K562 (cell line): ENCODE data around the gene BTBD16. TPM values are rescaled to one million over a fixed set of nuclear protein-coding genes. Genes with fewer than 3 reads are reported as not detected.

Experiments used
- ATAC-seq: fragments of 200-7000 bp; cut with Tn5 transposase; 3 replicates; pipeline ENCODE4 v1.9.1; 2020; ENCODE audit warnings: moderate library complexity
- BruUV-seq: library from RNA; stranded (reverse); fragments of 400-500 nt; replicated peaks from 2 replicates; lab custom pipeline; 2021; lab: Mats Ljungman, UMichigan
- CTCF ChIA-PET: fragments of 300-600 bp; formaldehyde crosslinking; extraction: SDS; loops from one replicate; lab custom pipeline; 2021; ENCODE audit warnings: low intra/inter-chr PET ratio; lab: Yijun Ruan, JAX
- POLR2A ChIA-PET: fragments of 300-600, 350-650 bp; sonication (Branson Sonifier 250); formaldehyde crosslinking; extraction: SDS; loops from one replicate; lab custom pipeline; 2021; ENCODE audit warnings: antibody characterized with exemption, inconsistent platforms; lab: Yijun Ruan, JAX
- DNase-seq, 4 experiments: peaks; one replicate each; pipeline versions ENCODE4 v3.0.0 to v3.0.0-alpha.2; 2011 to 2018; ENCODE audit warnings: low spot score in 3 of 4, mixed read lengths in 3 of 4; ENCODE audit errors: extremely low read depth in 1 of 4
- FAIRE-seq: peaks from 2 replicates; lab custom pipeline; 2011; peaks lifted over from hg19 to GRCh38; lab: Jason Lieb, UNC
- H2AFZ ChIP-seq: 2 replicates; pipeline ENCODE4 v1.6.0; 2011; ENCODE audit warnings: low read depth, low read length, control low read depth, inconsistent platforms
- H3K27ac ChIP-seq: fragments of 200-600 bp; 3 replicates; pipeline ENCODE4 v1.8.0; 2011; ENCODE audit warnings: low read depth, mild to moderate bottlenecking, control low read depth, inconsistent platforms, low read length, moderate library complexity, mixed read lengths; ENCODE audit errors: extremely low read depth
- H3K27me3 ChIP-seq, 2 experiments: fragments of 300-600 bp in 1 of 2; 2 replicates in 1 of 2; 3 replicates in 1 of 2; pipeline versions ENCODE4 v1.6.0 to v1.8.0; 2011; ENCODE audit warnings: inconsistent platforms in 2 of 2, low read length in 2 of 2, mild to moderate bottlenecking in 1 of 2, mixed read lengths in 1 of 2, moderate library complexity in 1 of 2; ENCODE audit not compliant: control insufficient read depth in 2 of 2, insufficient read depth in 2 of 2
- H3K36me3 ChIP-seq: fragments of 300-600 bp; 3 replicates; pipeline ENCODE4 v1.8.0; 2011; ENCODE audit warnings: mild to moderate bottlenecking, low read length, inconsistent platforms; ENCODE audit not compliant: control insufficient read depth, insufficient read depth
- H3K4me1 ChIP-seq, 2 experiments: fragments of 200-600 bp in 1 of 2; replicated peaks in 1 of 2; 2 replicates in 1 of 2; 3 replicates in 1 of 2; pipeline versions ENCODE4 v1.5.1 to v1.8.0; 2011; ENCODE audit warnings: inconsistent platforms in 2 of 2, low read length in 2 of 2, mild to moderate bottlenecking in 1 of 2, mixed read lengths in 1 of 2, moderate library complexity in 1 of 2; ENCODE audit not compliant: control insufficient read depth in 2 of 2, insufficient read depth in 2 of 2
- H3K4me2 ChIP-seq: 2 replicates; pipeline ENCODE4 v1.6.1; 2011; ENCODE audit warnings: low read length, control low read depth, inconsistent platforms, mixed read lengths; ENCODE audit not compliant: insufficient read depth
- H3K4me3 ChIP-seq: fragments of 200-600 bp; sonication (generic), shearing (Covaris generic); 2 replicates; pipeline ENCODE4 v1.5.1; 2016; ENCODE audit warnings: control low read depth, inconsistent platforms
- H3K79me2 ChIP-seq: fragments of 200-600 bp; 3 replicates; pipeline ENCODE4 v1.8.0; 2011; ENCODE audit warnings: low read length, inconsistent platforms; ENCODE audit not compliant: control insufficient read depth, insufficient read depth
- H3K9ac ChIP-seq, 2 experiments: 2 replicates each; pipeline versions ENCODE4 v1.6.0 to v1.6.1; 2011; ENCODE audit warnings: low read depth in 2 of 2, low read length in 2 of 2, control low read depth in 1 of 2, inconsistent platforms in 1 of 2, mild to moderate bottlenecking in 1 of 2, mixed read lengths in 1 of 2; ENCODE audit not compliant: insufficient read depth in 1 of 2
- H3K9me1 ChIP-seq: one replicate; pipeline ENCODE4 v1.6.0; 2011; ENCODE audit warnings: inconsistent platforms, mild to moderate bottlenecking, low read length, moderate library complexity; ENCODE audit not compliant: control insufficient read depth, insufficient read depth
- H3K9me3 ChIP-seq: replicated peaks from 2 replicates; pipeline ENCODE4 v1.5.1; 2011; ENCODE audit warnings: low read depth, low read length, inconsistent platforms; ENCODE audit not compliant: control insufficient read depth, insufficient read depth
- H4K20me1 ChIP-seq: replicated peaks from 2 replicates; pipeline ENCODE4 v1.6.1; 2011; ENCODE audit warnings: low read length, inconsistent platforms, mixed read lengths; ENCODE audit not compliant: control insufficient read depth, insufficient read depth
- CEBPG ChIP-seq, 3 experiments: fragments of 200-800 bp in 1 of 3; sonication (Bioruptor generic) in 1 of 3; sonication (generic) in 1 of 3; formaldehyde crosslinking in 1 of 3; IDR thresholded peaks in 2 of 3; conservative IDR thresholded peaks in 1 of 3; 2 replicates each; pipeline versions ENCODE4 v1.6.1 to v1.8.0; 2016 to 2022; ENCODE audit warnings: missing compliant biosample characterization in 2 of 3, missing genetic modification characterization in 2 of 3, mild to moderate bottlenecking in 1 of 3, missing genetic modification reagents in 1 of 3
- DIDO1 ChIP-seq: fragments of 450-650 bp; IDR thresholded peaks from 2 replicates; pipeline ENCODE4 v1.6.1; 2016; ENCODE audit warnings: low read depth, missing biosample characterization, missing genetic modification characterization
- GATA2 ChIP-seq: sonication (generic); formaldehyde crosslinking; IDR thresholded peaks from 2 replicates; pipeline ENCODE4 v1.4.0; 2020; ENCODE audit warnings: mild to moderate bottlenecking, missing genetic modification reagents
- NFIC ChIP-seq: fragments of 450-650 bp; IDR thresholded peaks from 2 replicates; pipeline ENCODE4 v1.6.1; 2017; ENCODE audit warnings: mild to moderate bottlenecking, inconsistent platforms
- OTX1 ChIP-seq: fragments of 450-650 bp; formaldehyde crosslinking; IDR thresholded peaks from 2 replicates; pipeline ENCODE4 v1.4.0; 2022; ENCODE audit warnings: mild to moderate bottlenecking
- SPI1 ChIP-seq: IDR thresholded peaks from 2 replicates; pipeline ENCODE4 v1.6.1; 2011; ENCODE audit warnings: low read depth, low read length, control low read depth, borderline replicate concordance
- ZNF197 ChIP-seq: fragments of 200-800 bp; sonication (Bioruptor generic); IDR thresholded peaks from 2 replicates; pipeline ENCODE4 v1.6.1; 2016; ENCODE audit warnings: low read depth, missing genetic modification characterization, missing compliant biosample characterization
- WGBS: fragments of 100-300 bp; shearing (Covaris generic); methylation state at CpG from one replicate; pipeline ENCODE4 v1.1.6; 2016; ENCODE audit warnings: low coverage, mixed read lengths; ENCODE audit not compliant: insufficient coverage; ENCODE audit errors: missing lambda C conversion rate; 5-methylcytosine and 5-hydroxymethylcytosine counted together
- in situ Hi-C: fragments of 300-500 bp; cut with MboI; formaldehyde crosslinking; loops from 4 replicates; pipeline ENCODE4 v1.15.0; 2018; ENCODE audit warnings: inconsistent platforms, mixed read lengths
- intact Hi-C: fragments of 100-400 bp; cut with micrococcal nuclease; formaldehyde crosslinking; loops from 2 replicates; pipeline ENCODE4 v1.14.2; 2022
- polyA plus RNA-seq, 8 experiments: library from polyadenylated mRNA; depleted of rRNA in 4 of 8; stranded (reverse) in 5 of 8; unstranded in 3 of 8; fragments of >200 nt; fragmentation: Nextera tagmentation in 2 of 8; fragmentation: Illumina TruSeq in 1 of 8; extraction: Ambion mirVana in 2 of 8; extraction: Trizol in 1 of 8; gene quantifications; 2 replicates each; pipeline versions ENCODE4 v1.2.1 to v1.2.3, GENCODE V29; 2011 to 2014; ENCODE audit warnings: inconsistent platforms in 1 of 8, missing spikeins in 1 of 8
- total RNA-seq, 7 experiments: library from RNA; depleted of rRNA in 6 of 7; stranded (reverse); fragments of >200 nt in 6 of 7; fragmentation: Illumina TruSeq in 2 of 7; extraction: Trizol in 2 of 7; gene quantifications; 2 replicates each; pipeline versions ENCODE4 v1.2.1 to v1.2.3, GENCODE V29; 2011 to 2021; ENCODE audit warnings: low replicate concordance in 1 of 7
- TF ChIP-seq, protein P1 (sequence below): fragments of 450-650 bp; IDR thresholded peaks from 2 replicates; pipeline ENCODE4 v1.7.0; 2016; ENCODE audit warnings: borderline replicate concordance

The BTBD16 gene
- total and polyA plus RNA-seq, 9 of the 15 experiments (the other 6 are each of a cell fraction or from before 2014, with no cell fraction given): 0.11 TPM; not detected in 8

DNA sequence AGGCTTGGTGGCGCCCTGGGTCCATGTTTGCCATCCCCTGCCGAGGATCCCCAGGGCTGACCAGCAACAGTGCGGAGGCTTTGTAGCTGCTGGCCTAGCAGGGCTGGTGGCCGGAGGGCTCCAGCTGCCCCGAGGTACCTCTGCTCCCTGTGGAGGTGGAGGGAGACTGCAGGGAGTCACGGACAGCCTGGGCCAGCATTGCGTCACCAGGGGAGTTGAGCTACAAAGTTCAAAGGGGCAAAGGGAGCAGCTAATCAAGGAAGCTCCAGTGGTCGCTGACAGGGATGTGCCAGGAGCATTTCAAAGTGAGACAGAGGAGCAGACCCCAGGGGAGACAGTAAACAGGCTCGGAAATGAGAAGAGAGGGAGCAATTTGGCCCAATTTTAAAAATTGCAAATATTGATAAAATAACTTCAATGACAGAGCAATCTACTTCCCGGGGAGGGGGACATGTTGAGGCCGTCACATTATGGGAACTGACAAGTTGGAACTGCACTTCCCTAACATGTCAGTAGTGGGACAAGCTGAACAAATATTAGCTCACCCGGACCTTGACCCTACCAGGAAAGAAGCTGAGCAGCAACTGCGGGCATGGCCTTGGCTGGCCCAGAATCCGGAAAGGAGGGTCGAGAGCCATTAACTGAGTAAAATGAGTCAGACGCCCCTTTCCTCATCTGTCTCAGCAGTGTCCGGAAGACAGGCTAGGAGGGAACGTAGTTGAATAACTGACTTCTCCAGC, 39.4 kb downstream of the BTBD16 start (continued):
- TF ChIP-seq CEBPG (CRISPR knock-in tag; IDR thresholded peaks at IDR 0.05) (peak; percentile 37), CEBPG (tag; conservative IDR thresholded peaks at IDR 0.05 in 1 of 2, IDR thresholded peaks at IDR 0.05 in 1 of 2) (0 out of 4 replicates have a peak, but pooled peaks of 1 of the 2 experiments have one; percentile 28), SPI1 (0 out of 2 replicates have a peak, but pooled peaks have one; percentile 2)

DNA sequence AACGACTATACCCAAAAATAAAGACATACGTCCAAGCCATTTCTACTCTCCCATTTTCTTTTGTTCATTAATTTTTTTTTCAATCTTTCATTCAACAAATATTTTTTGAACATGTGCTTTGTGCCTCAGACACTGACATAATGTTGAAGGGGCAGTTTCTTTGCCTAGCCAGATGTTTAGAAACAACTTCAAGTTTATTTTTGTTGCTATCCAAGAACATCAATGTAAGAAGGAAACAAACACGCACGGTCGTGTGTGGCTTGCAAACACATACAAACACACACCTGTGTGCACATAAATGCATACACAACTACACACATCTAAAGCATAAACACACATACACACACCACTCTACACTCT, 39.9 kb downstream of the BTBD16 start:
- ATAC-seq (no peak), DNase-seq (no peak), FAIRE-seq (no peak)
- no peaks in the 10 kb centered on the region for H3K9me3 ChIP-seq
- POLR2A ChIA-PET: interaction anchor here (0.7 to 1.2 kb wide), 2 partner anchors 12 to 155 kb away, joined by 3 to 6 read pairs; no protein-coding TSS in a partner anchor
- no peak overlapping the region for H2AFZ ChIP-seq
- WGBS: 2% methylated on average over 5 of the region's 5 CpGs
- no peak for TF ChIP-seq NFIC
- TF ChIP-seq GATA2 (CRISPR knock-in tag): no peak
- no peak for TF ChIP-seq OTX1 (CRISPR knock-in tag)
- TF ChIP-seq ZNF197 (CRISPR knock-in tag): no peak
- no peak for TF ChIP-seq DIDO1 (tag)
- TF ChIP-seq, protein P1, sequence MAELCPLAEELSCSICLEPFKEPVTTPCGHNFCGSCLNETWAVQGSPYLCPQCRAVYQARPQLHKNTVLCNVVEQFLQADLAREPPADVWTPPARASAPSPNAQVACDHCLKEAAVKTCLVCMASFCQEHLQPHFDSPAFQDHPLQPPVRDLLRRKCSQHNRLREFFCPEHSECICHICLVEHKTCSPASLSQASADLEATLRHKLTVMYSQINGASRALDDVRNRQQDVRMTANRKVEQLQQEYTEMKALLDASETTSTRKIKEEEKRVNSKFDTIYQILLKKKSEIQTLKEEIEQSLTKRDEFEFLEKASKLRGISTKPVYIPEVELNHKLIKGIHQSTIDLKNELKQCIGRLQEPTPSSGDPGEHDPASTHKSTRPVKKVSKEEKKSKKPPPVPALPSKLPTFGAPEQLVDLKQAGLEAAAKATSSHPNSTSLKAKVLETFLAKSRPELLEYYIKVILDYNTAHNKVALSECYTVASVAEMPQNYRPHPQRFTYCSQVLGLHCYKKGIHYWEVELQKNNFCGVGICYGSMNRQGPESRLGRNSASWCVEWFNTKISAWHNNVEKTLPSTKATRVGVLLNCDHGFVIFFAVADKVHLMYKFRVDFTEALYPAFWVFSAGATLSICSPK: no peak
- peaks cover 0 to 3% of the 10 kb centered on the region in 2 experiments; a peak in 2 of 5 replicates for H3K4me1 ChIP-seq
- BruUV-seq: no TSS peak
- H3K36me3 ChIP-seq: no peaks in the 10 kb centered on the region
- H3K79me2 ChIP-seq: no peaks in the 10 kb centered on the region
- no peak overlapping the region for H3K9ac ChIP-seq
- intact Hi-C loops: no loop called here
- no peak overlapping the region for H3K4me3 ChIP-seq
- no peak overlapping the region for H3K27ac ChIP-seq
- H3K9me1 ChIP-seq: no peaks in the 10 kb centered on the region
- CTCF ChIA-PET: no interaction called here
- H4K20me1 ChIP-seq: no peaks in the 10 kb centered on the region
- H3K4me2 ChIP-seq: no peak overlapping the region
- in situ Hi-C loops: no loop called here
- H3K27me3 ChIP-seq: no peaks in the 10 kb centered on the region
